GM11168 (cell line): ENCODE data around the gene TUBE1.

Source experiments
- in situ Hi-C: fragments of 300-500 bp; cut with MboI; formaldehyde crosslinking; loops from one replicate; pipeline ENCODE4 v1.12.0; 2022; ENCODE audit warnings: low sequenced_read_pairs; ENCODE audit not compliant: unreplicated experiment

The TUBE1 gene

DNA sequence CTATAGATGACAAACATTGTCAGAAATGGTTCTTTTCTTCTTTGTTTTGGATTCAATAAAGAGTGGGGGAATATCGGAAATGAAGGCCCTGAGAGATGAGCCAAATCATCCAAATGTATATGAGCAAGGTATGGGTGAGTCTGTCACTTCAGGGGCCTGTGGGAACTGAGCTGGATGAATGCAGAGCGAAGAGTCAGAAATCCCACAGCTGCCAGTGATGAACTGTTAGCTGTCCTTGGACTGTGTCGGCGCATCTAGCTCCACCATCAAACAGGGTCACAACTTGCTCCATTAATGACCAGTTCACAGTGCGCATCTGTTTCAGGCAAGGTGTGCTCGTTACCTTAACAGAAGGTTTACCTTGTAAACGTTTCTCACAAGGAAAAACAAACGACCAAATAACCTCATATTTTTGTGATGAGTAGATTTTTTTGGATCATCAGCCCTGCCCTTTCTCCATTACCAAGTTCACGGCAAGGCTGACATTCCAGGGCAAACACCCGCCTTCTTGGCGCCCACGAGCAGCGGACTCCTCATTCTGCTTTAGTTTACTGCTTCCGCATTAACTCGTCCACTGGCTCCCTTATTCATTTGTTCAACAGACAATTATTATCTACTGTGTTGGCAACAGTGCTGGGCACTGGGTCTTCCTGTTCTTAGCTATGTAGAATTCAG lies 48.4 kb downstream of the TUBE1 start:
- in situ Hi-C loops: loop anchor here (25.0 kb wide), 1 partner anchor 777 kb away; a partner anchor contains a TSS

GRCh38 chr6:112038268-112038667 lies 49.0 kb downstream of the TUBE1 start:
- in situ Hi-C loops: loop anchor here (25.0 kb wide), 1 partner anchor 776 kb away; a partner anchor contains a TSS

GRCh38 chr6:112037783-112038216 lies 49.5 kb downstream of the TUBE1 start:
- in situ Hi-C loops: loop anchor here (25.0 kb wide), 1 partner anchor 775 kb away; a partner anchor contains a TSS

DNA sequence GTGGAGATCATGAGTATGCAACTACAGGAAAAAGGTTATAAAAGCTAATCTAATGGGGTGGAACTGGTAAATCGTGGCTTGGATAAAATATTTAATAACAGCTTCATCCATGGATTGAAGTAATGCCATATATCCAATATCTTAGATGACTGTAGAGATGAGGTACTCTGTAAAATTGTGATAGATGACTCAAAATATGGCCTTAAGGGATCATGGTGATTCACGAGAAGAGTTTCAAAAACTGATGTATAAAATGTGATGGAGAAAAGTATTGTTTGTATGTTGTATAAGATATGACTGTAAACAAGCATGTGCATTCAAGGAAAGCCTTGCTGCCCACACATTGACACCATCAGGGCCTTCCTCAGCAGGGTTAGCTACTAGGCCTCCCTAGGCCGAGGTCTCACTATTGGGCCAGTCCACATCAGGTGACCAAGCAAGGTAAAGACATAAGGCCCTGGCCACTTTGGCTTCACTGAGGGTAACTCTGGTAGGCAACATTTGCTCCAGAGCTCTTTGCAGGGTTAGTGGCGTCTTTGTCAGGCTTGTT lies 51.1 kb downstream of the TUBE1 start:
- in situ Hi-C loops: loop anchor here (25.0 kb wide), 1 partner anchor 774 kb away; a partner anchor contains a TSS

GRCh38 chr6:112034616-112034995 lies 52.7 kb downstream of the TUBE1 start:
- in situ Hi-C loops: loop anchor here (25.0 kb wide), 1 partner anchor 772 kb away; a partner anchor contains a TSS

DNA sequence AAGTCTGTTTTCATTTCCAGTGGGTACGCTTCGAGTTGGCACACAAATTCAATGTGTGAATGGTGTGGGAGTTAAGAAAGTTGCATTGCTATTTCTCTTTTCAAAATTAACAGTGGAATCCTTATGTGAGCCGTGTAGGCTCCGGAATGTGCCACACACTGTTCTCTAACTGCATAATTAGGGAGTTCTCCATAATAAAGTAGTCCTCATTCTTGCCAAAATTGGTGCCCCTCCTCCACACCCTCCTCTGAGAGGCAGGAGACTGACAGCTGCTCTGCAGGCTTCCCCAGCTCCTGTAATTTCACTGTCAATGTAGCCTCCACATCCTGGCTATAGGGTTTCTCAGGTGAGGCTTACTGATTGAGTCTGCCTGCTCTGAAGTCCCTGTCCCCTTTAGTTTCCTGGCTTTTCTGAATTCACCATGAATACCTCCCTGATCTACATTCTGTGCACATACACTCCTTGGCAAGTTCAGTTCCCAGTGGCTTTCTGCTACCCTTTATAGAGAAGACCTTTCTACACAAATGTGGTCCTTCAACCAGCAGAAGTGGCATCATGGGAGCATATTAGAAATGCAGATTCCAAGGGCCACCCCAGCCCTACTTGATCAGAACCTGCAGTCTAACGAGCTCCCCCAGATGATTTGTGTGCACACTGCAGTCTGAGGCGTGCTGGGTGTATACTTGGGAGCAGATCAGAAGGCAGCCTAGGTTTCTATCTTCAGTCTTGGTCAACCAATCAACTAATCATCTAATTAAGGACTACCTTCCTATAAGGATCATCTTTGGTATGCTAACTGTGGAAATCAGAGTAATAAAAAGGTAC lies 53.3 kb downstream of the TUBE1 start:
- in situ Hi-C loops: loop anchor here (25.0 kb wide), 1 partner anchor 772 kb away; a partner anchor contains a TSS

DNA sequence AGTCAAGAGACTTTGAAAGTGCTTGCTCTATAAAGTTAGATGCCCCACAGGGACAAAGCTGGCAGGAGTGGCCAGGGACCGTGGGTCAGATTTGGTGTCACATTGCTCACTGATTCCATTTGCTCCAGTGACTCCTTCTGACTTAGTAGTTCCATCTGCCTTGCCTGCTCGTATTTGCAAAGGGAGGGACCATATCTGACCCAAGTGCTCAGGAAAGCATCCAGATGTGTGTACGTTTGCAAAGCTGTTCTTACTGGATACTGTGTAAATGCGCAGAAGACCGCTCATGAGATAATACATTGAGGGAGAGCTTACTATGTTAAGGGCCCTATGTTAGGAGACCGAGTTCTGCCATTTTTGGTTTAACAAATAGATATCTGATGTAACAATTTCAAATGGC lies 54.6 kb downstream of the TUBE1 start:
- in situ Hi-C loops: loop anchor here (25.0 kb wide), 1 partner anchor 770 kb away; a partner anchor contains a TSS

DNA sequence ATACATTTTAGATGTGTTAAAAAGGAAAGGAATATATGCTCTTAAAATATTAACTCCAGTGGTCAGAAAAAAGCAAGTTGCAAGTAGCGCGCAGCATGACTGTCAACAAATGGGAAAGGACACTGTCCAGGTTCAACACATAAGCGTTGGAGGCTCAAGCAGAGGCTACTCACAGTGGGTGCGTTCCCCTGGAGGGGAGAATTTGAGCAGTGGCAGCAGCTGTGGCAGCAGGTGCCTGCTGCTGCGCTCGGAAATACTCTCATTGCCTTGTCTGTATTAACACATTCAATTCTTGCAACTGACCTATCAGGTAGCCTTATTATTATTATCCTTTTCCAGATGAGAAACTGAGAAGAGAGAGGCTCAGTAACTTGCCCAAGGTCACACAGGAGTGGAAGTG lies 55.3 kb downstream of the TUBE1 start:
- in situ Hi-C loops: loop anchor here (25.0 kb wide), 1 partner anchor 770 kb away; a partner anchor contains a TSS

DNA sequence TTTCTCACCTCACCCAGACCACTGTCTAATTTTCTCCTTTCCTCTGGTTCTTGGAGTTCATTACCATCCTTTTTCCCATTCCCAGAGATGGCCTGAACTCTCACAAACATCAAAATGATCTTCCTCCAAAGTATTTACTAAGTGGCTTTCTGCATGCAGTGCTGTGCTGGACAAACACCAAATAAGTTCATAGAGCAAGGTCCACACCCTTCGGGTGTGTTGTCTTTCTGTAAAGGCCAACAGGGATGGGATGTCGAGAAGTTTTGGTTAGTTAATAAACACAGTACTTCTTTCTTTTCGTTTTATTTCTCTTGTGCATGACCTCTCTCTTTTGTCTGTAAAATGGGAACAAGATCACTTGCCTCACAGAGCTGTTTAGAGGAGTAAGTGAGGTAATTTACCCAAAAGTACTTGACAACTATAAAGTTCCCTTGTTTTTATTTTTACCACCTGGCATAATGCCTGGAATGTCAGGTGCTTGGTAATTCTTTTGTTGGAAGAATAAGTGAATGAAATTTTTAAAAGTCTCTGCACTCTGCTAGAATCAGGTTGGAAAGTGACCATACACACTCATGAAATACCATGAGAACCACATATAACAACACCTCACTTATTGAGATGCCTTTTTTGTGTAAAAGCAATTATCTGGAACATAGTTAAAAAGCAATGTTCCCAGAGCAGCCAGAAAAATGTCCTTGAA lies 56.2 kb downstream of the TUBE1 start:
- in situ Hi-C loops: loop anchor here (25.0 kb wide), 1 partner anchor 769 kb away; a partner anchor contains a TSS

DNA sequence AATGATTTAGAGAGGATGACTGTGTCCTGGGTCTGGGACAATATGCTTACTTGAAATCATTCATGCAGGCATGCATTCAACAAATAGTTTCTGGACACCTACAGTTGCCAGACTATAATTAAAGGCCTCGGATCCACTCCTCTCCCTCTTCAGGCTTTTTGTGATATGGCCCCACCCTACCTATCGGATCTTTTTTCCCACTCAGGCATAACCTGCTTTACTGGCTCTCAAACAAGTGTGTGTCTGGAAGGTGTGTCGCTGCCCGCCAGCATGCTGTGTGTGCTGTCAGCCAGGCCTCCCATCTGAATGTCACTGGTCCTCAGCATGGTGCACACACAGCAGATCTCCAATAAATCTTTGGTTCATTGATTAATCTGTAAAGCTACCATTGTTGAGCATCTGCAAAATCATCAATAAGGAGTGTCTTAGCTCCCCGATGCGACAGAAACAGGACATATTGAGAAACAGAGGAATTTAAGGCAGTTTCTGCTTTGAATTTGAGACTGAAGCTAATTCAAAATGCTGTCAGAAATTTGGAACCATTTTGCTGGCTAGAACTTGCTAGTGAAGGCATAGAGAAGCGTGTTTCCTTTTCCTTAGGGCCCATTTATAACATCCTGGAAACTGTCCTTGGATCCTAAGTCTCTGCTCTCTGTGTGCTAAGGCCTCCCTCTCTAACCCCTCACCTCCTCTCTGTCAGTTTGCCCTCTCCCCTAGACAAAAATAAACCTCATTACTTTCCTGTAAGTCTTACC lies 56.9 kb downstream of the TUBE1 start:
- in situ Hi-C loops: loop anchor here (25.0 kb wide), 1 partner anchor 768 kb away; a partner anchor contains a TSS

DNA sequence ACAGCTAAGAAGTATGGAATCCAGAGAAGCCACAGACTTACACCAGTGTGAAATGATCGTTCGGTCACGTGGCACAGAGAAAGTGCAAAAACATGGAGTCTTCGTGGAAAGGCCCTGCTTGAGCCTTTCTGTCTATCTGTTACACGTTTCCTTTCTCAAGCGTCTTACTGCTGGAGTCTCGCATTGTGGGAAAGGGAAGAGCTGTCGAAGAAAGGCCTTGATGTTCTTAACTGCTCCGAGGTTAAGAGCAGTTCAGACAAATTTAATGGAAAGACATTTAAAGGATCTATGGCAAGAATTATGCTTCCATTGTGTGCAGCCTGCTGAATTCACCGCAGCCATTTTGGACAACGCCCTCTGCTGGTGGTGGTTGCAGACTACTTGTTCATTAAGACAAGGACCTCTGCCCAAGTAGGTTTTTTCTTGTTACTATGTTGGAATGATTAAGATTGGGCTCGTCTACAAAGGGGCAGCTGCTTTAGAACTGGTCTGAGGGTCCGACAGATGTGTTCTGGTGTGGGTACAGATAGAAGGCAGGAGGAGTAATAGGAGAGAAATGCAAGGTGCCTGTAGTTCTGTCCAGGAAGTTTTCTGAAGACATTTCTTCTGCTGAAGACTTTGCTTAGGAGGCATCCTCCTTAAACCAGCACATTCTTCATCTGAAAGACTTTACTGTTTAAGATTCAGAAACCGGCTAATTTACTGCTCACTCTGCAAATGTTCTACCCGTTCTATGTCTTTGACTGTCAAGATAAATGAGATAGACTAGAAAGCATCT lies 58.0 kb downstream of the TUBE1 start:
- in situ Hi-C loops: loop anchor here (25.0 kb wide), 1 partner anchor 767 kb away; a partner anchor contains a TSS

- in situ Hi-C loops: loop anchor here (25.0 kb wide), 1 partner anchor 766 kb away; a partner anchor contains a TSS
These were observed 59.2 kb downstream of the TUBE1 start for GRCh38 chr6:112027942-112028674.

DNA sequence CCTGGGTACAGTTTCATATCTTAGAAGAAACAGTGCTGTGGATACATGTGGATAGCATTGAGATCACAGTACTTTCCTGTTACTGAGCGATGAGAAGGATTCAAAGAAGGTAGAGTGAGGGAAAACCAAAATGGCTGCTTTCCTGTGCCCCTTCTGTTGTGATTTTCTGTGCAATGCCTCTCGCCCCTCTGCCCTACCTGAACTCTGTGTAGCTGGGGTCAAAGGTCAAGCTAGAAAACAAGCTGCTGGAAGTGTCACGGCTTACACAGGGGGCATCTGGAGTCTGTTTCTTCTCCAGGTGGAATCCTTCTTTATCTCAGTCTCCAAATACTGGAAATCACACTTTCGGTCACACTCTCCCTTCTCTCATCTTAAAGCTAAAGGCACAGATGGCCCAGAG lies 60.3 kb downstream of the TUBE1 start:
- in situ Hi-C loops: loop anchor here (25.0 kb wide), 1 partner anchor 765 kb away; a partner anchor contains a TSS

DNA sequence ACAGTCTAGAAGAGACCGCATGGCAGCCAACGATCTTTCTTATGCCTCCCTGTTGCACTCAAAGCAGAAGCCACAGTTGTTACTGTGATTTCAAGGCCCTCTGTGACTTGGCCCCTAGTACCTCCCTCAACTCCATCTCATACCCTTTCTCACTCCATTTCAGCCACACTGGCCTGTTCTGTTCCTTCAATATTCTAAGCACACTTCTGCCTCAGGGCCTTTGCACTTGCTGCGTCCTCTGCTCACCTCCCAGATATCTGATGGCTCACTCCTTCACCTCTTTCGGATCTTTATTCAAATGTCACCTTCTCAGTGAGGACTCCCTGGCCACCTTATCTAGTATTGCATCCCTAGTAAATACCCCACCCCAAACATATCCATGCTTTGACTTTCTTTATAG lies 62.8 kb downstream of the TUBE1 start:
- in situ Hi-C loops: no loop called here

GRCh38 chr6:112022749-112023148 lies 64.5 kb downstream of the TUBE1 start:
- in situ Hi-C loops: no loop called here

DNA sequence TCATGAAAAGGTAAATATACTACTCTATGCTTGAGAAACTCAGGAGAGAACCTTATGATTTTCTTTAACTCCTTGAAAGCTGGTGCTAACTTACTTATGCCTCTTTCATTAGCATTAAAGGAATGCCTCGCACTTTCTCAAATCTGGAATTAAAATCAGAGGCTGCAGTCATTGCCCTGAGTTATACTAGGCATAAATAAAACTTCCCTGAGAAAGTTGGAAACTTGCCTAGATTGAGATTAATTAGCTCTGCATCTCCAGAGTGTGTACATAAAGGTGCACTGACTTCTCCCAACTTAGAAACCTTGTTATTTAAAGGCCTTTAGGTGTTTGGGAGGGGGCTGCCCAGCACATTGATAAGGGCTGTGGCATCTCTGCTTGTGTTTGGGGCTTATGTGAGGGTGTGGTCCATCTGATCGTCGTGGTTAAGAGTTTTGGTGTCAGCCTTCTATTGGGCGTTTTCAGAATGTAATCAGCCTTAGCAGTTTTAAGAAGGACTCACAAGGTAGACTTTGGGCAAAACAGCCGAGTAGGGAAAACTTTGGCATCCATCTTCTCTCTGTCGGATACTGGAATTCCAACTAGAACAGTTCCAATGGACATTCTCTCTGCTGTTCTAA lies 65.5 kb downstream of the TUBE1 start:
- in situ Hi-C loops: no loop called here
